Pancreas (tissue), 10 donors: Measurements from ENCODE around the gene GRHPR. TPM values are rescaled to one million over a fixed set of nuclear protein-coding genes. Genes with fewer than 3 reads are reported as not detected.

Experiments used
- ATAC-seq, 4 donors: fragments of 200-7000 bp; cut with Tn5 transposase; one replicate each; pipeline versions ENCODE4 v1.8.0 to v1.9.1; 2020; ENCODE audit warnings: mild to moderate bottlenecking in 4 of 4, moderate library complexity in 4 of 4
- DNase-seq, 6 donors: peaks; one replicate each; pipeline ENCODE4 v3.0.0-alpha.2; 2020
- FAIRE-seq: peaks from 2 replicates; lab custom pipeline; 2012; peaks lifted over from hg19 to GRCh38; lab: Jason Lieb, UNC
- H3K27ac ChIP-seq, 4 donors: fragments of 200-600 bp; sonication (generic); 1 replicate in 3 of 4; 2 replicates in 1 of 4; pipeline versions ENCODE4 v1.5.0 to v1.8.0; 2020
- H3K27me3 ChIP-seq, 4 donors: fragments of 200-600 bp; one replicate each; pipeline ENCODE4 v1.8.0; 2021
- H3K36me3 ChIP-seq, 3 donors: fragments of 200-600 bp; sonication (generic) in 1 of 3; one replicate each; pipeline versions ENCODE4 v1.5.0 to v1.8.0; 2020 to 2021
- H3K4me1 ChIP-seq, 3 donors: fragments of 200-600 bp; one replicate each; pipeline ENCODE4 v1.8.0; 2021
- H3K4me3 ChIP-seq, 4 donors: fragments of 200-600 bp; sonication (generic) in 2 of 4; one replicate each; pipeline versions ENCODE4 v1.5.0 to v1.8.0; 2020 to 2021
- H3K9me3 ChIP-seq, 4 donors: fragments of 200-600 bp; one replicate each; pipeline ENCODE4 v1.8.0; 2021
- WGBS, 2 donors: extraction: QIAGEN DNeasy Blood & Tissue Kit; methylation state at CpG; one replicate each; pipeline ENCODE4 v1.1.7; 2013; 5-methylcytosine and 5-hydroxymethylcytosine counted together
- intact Hi-C, 3 donors: fragments of 100-400 bp; cut with DNase I; formaldehyde crosslinking; loops; one replicate each; pipeline versions ENCODE4 v1.11.1 to v1.14.2; 2022
- polyA plus RNA-seq, 2 donors: library from polyadenylated mRNA; stranded (reverse); fragments of 200-250 nt; gene quantifications; one replicate each; pipeline ENCODE4 v1.2.3, GENCODE V29; 2013
- total RNA-seq, 6 donors: library from RNA; stranded (reverse); fragmentation: NEBNext Ultra II Directional in 4 of 6; extraction: Animal tissue kit (Norgen Biotek cat#: 25700) in 4 of 6; gene quantifications; one replicate each; pipeline versions ENCODE4 v1.2.1 to v1.2.4, GENCODE V29; 2021 to 2023
- TF ChIP-seq, protein P1 (sequence below), 4 donors: fragments of 200-600 bp; sonication (generic) in 3 of 4; IDR thresholded peaks; one replicate each; pipeline versions ENCODE4 v1.5.0 to v1.8.0; 2021; ENCODE audit warnings: antibody characterized with exemption in 4 of 4
- donor health status: healthy with polysubstance abuse.
- donor health status: DM: no; HTN: no; CAD: no; lungs with moderate emphysema.
- donor health status: DM: no; HTN: no; CAD: no.
- donor health status: control.
- donor health status: control.
- donor health status: Bipolar disorder and iron deficiency.
- donor health status: DM: yes; HTN: yes; CAD: no.
- donor health status: DM: no; HTN: no; CAD: no.
- donor health status: DM: no; HTN: no; CAD: no.
- donor health status: DM: yes; HTN: yes; CAD: no.

GRHPR gene
- total and polyA plus RNA-seq, 8 donors = 30.2 to 54.3 (median 43.3) TPM

DNA sequence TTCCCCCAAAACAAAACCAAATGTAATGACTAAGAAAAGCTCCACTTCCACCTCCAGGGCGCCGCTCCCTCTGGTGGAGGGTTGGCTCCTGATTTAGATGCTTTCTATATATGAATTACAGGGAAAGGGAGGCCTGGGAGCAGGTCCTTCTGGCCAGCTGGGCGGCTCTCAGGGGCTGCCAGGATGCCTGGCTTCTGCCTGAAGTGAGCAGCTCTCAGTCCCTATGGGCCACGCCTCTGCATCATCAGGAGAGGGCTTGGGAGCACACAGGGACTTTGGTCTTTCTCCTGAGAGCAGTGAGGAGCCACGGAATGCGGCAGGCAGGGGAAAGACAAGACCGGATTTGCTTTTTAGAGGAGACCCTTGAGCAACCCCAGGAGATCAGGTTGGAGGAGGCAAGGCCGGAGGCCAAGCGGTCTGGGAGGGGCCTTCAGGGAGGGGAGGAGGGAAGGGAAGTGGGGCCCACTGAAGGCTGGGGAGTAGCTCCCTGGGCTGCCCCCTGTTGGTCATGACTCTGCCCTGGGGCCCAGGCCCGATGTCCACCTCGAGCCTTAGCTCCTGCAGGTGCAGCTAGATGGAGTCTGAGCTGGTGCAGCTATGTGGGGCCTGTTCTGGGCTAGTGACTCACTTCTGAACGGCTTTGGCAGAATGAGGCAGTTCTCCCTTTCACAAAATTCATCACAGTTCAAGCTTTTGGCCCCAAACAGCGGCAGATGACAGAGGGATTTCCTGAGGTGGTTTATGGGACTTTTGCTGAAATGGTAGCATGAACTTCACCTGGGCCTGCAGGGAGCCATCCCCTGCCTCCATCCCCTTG lies 11.3 kb upstream of the GRHPR start:
- Histone ChIP-seq H3K36me3 (no peaks in the 10 kb centered on the region), H3K27me3 (no peaks in the 10 kb centered on the region), H3K9me3 (no peaks in the 10 kb centered on the region), H3K4me3 (no peak overlapping the region), H3K27ac (no peak overlapping the region), H3K4me1 (peaks cover 3 to 14% (median 11%) of the 10 kb centered on the region in 3 donors)
- no peak for FAIRE-seq
- intact Hi-C loops = no loop called here
- TF ChIP-seq, protein P1, sequence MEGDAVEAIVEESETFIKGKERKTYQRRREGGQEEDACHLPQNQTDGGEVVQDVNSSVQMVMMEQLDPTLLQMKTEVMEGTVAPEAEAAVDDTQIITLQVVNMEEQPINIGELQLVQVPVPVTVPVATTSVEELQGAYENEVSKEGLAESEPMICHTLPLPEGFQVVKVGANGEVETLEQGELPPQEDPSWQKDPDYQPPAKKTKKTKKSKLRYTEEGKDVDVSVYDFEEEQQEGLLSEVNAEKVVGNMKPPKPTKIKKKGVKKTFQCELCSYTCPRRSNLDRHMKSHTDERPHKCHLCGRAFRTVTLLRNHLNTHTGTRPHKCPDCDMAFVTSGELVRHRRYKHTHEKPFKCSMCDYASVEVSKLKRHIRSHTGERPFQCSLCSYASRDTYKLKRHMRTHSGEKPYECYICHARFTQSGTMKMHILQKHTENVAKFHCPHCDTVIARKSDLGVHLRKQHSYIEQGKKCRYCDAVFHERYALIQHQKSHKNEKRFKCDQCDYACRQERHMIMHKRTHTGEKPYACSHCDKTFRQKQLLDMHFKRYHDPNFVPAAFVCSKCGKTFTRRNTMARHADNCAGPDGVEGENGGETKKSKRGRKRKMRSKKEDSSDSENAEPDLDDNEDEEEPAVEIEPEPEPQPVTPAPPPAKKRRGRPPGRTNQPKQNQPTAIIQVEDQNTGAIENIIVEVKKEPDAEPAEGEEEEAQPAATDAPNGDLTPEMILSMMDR (IDR thresholded peaks at IDR 0.05) = no peak
- peak in 1 of 6 donors; percentile 71 for DNase-seq
- 82 to 89% methylated on average over 12 to 13 of the region's 13 CpGs for WGBS, 2 donors
- no peak for ATAC-seq

DNA sequence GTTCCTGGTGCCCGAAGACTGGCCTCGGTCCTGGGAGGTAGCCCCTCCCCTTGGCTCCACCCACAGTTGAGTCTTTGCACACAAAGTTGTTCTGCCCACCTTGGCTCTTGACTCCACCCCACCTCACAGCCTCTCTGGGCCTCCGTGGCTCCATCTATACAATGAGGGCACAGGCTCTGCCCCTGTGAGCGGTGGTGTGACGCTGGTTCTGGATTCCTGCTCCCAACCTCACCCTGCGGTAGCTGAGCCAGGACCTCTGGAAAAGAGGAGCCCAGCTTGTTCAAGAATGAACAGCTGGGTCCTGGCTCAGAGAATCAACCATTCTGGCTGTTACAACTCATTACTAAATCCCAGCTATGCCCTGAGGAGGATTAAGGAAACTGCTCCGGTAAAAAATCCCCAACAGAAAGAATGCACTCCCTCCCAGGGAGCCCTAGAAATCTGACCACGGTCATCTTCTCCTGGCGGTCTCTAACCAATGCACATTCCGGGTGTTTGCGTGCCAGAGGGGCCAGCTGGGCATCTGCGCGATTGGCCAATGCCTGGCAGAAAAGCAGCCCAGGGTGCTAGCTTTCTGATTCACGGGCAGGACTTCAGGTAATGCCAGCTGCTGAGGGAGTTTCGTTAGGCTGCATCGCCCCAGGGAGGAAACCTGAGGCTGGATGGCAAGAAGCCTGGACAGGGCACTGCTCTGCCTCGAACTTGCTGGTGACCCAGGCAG lies 9.9 kb upstream of the GRHPR start:
- TF ChIP-seq, protein P1 (IDR thresholded peaks at IDR 0.05) = no peak
- Histone ChIP-seq H3K27me3 (no peaks in the 10 kb centered on the region), H3K9me3 (no peaks in the 10 kb centered on the region), H3K36me3 (no peaks in the 10 kb centered on the region), H3K4me1 (peaks cover 0 to 2% (median 2%) of the 10 kb centered on the region in 3 donors), H3K4me3 (no peak overlapping the region), H3K27ac (no peak overlapping the region)
- ATAC-seq = no peak
- FAIRE-seq = no peak
- intact Hi-C loops = no loop called here
- WGBS, 2 donors = 86 to 87% methylated on average over 17 of the region's 17 CpGs
- DNase-seq = peak in 1 of 6 donors; percentile 50

DNA sequence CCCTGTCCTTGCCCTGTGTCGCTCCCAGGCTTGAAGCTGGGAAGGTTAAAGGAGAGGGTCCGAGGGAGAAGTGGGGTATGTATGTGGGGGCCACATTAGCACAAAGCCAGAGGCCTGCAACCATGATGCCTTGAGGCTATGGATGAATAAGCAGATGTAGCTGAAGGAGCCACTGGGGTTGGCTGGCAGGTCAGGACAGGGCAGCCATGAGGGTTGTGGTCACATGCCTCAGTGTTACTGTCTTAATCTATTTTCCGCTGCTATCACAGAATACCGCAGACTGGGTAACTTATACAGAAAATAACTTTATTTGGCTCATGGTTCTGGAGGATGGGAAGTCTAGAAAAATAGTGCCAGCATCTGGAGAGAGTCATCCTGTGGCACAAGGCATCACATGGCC lies 9.2 kb upstream of the GRHPR start:
- intact Hi-C loops = no loop called here
- H3K4me3 ChIP-seq = no peak overlapping the region
- no peaks in the 10 kb centered on the region for H3K36me3 ChIP-seq
- DNase-seq (no peak), ATAC-seq (no peak), FAIRE-seq (no peak)
- TF ChIP-seq, protein P1 (IDR thresholded peaks at IDR 0.05) = no peak
- 81 to 86% methylated on average over 4 of the region's 4 CpGs for WGBS, 2 donors
- H3K4me1 ChIP-seq = no peaks in the 10 kb centered on the region
- H3K27ac ChIP-seq = no peak overlapping the region
- H3K9me3 ChIP-seq = no peaks in the 10 kb centered on the region
- H3K27me3 ChIP-seq = no peaks in the 10 kb centered on the region

DNA sequence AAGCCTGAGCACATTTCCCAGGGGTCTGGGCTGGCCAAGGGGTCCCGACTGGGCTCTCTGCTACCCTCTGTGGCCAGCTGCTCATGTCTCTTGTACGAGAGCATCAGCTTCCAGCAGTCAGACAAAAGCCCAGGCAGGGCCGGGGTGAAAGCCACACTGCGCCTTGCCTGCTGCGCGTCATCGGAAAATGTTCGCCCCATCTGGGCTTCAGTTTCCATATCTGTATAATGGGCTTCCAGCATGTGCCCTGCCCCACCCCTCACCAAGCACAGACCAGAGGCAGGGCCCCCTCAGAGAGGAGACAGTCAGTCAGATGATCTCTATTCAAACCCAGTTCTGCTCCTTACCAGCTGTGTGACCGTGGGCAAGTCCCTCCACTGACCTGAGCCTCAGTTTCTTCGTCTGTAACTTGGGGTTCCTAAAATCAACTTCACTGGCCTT lies 8.0 kb upstream of the GRHPR start:
- peak in 1 of 6 donors; percentile 63 for DNase-seq
- no peaks in the 10 kb centered on the region for H3K27me3 ChIP-seq
- H3K4me1 ChIP-seq = no peaks in the 10 kb centered on the region
- no peaks in the 10 kb centered on the region for H3K36me3 ChIP-seq
- intact Hi-C loops = no loop called here
- TF ChIP-seq, protein P1 (IDR thresholded peaks at IDR 0.05) = no peak
- no peak for FAIRE-seq
- no peak overlapping the region for H3K4me3 ChIP-seq
- 86 to 87% methylated on average over 10 of the region's 10 CpGs for WGBS, 2 donors
- no peaks in the 10 kb centered on the region for H3K9me3 ChIP-seq
- H3K27ac ChIP-seq = no peak overlapping the region
- no peak for ATAC-seq
